ENCODE data around the gene MOB3B.

The MOB3B gene

GRCh38 chr9:27292659-27293405 is 236.8 kb downstream of the MOB3B start:
- TF ChIP-seq CTCF (IDR thresholded peaks at IDR 0.05; ENCODE audit: low read depth, low read length): no peak
- Histone ChIP-seq H3K27me3 (ENCODE audit: insufficient read depth, low read depth, severe bottlenecking) (no peaks in the 10 kb centered on the region), H3K4me3 (ENCODE audit: low read depth, low read length) (no peak overlapping the region), H3K36me3 (no peaks in the 10 kb centered on the region), H3K9me3 (ENCODE audit: severe bottlenecking) (no peaks in the 10 kb centered on the region), H3K27ac (peak overlapping the region; percentile 49)
- DNase-seq: peak; percentile 70

- no peak for DNase-seq
- Histone ChIP-seq H3K36me3 (no peaks in the 10 kb centered on the region), H3K9me3 (ENCODE audit: severe bottlenecking) (no peaks in the 10 kb centered on the region), H3K4me3 (ENCODE audit: low read depth, low read length) (no peak overlapping the region), H3K27ac (no peak overlapping the region), H3K27me3 (ENCODE audit: insufficient read depth, low read depth, severe bottlenecking) (no peaks in the 10 kb centered on the region)
- no peak for TF ChIP-seq CTCF (IDR thresholded peaks at IDR 0.05; ENCODE audit: low read depth, low read length)
These were observed 238.3 kb downstream of the MOB3B start for GRCh38 chr9:27291292-27291691.

- no peak for DNase-seq
- Histone ChIP-seq H3K4me3 (ENCODE audit: low read depth, low read length) (no peak overlapping the region), H3K27ac (no peak overlapping the region), H3K9me3 (ENCODE audit: severe bottlenecking) (no peaks in the 10 kb centered on the region), H3K27me3 (ENCODE audit: insufficient read depth, low read depth, severe bottlenecking) (no peaks in the 10 kb centered on the region), H3K36me3 (no peaks in the 10 kb centered on the region)
- TF ChIP-seq CTCF (IDR thresholded peaks at IDR 0.05; ENCODE audit: low read depth, low read length): no peak
These were observed 247.3 kb downstream of the MOB3B start for GRCh38 chr9:27282269-27282668.

GRCh38 chr9:27280860-27281259 is 248.8 kb downstream of the MOB3B start:
- no peak for DNase-seq
- Histone ChIP-seq H3K4me3 (ENCODE audit: low read depth, low read length) (no peak overlapping the region), H3K36me3 (no peaks in the 10 kb centered on the region), H3K27me3 (ENCODE audit: insufficient read depth, low read depth, severe bottlenecking) (no peaks in the 10 kb centered on the region), H3K27ac (no peak overlapping the region), H3K9me3 (ENCODE audit: severe bottlenecking) (no peaks in the 10 kb centered on the region)
- no peak for TF ChIP-seq CTCF (IDR thresholded peaks at IDR 0.05; ENCODE audit: low read depth, low read length)

- Histone ChIP-seq H3K36me3 (no peaks in the 10 kb centered on the region), H3K9me3 (ENCODE audit: severe bottlenecking) (no peaks in the 10 kb centered on the region), H3K27me3 (ENCODE audit: insufficient read depth, low read depth, severe bottlenecking) (no peaks in the 10 kb centered on the region), H3K4me3 (ENCODE audit: low read depth, low read length) (no peak overlapping the region), H3K27ac (no peak overlapping the region)
- DNase-seq: no peak
- TF ChIP-seq CTCF (IDR thresholded peaks at IDR 0.05; ENCODE audit: low read depth, low read length): no peak
These were observed 249.4 kb downstream of the MOB3B start for GRCh38 chr9:27280249-27280648.

- Histone ChIP-seq H3K27ac (no peak overlapping the region), H3K4me3 (ENCODE audit: low read depth, low read length) (no peak overlapping the region), H3K27me3 (ENCODE audit: insufficient read depth, low read depth, severe bottlenecking) (no peaks in the 10 kb centered on the region), H3K36me3 (no peaks in the 10 kb centered on the region), H3K9me3 (ENCODE audit: severe bottlenecking) (no peaks in the 10 kb centered on the region)
- DNase-seq: no peak
- no peak for TF ChIP-seq CTCF (IDR thresholded peaks at IDR 0.05; ENCODE audit: low read depth, low read length)
These were observed 250.0 kb downstream of the MOB3B start for GRCh38 chr9:27279611-27280010.

Measured in WERI-Rb-1 (cell line).